Fibroblast of lung (primary cell): Measurements from ENCODE around the gene MICAL1. TPM values are rescaled to one million over a fixed set of nuclear protein-coding genes. Genes with fewer than 3 reads are reported as not detected.

ENCODE experiments used
- DNase-seq, 2 donors: peaks; one replicate each; pipeline versions ENCODE4 v3.0.0 to v3.0.0-alpha.2; 2010; ENCODE audit warnings: low read depth in 2 of 2
- H2AFZ ChIP-seq: 2 replicates; pipeline ENCODE4 v1.5.1; 2012; ENCODE audit warnings: low read length, control low read depth, inconsistent platforms
- H3K27ac ChIP-seq: 2 replicates; pipeline ENCODE4 v1.5.1; 2011; ENCODE audit warnings: low read length, control low read depth; ENCODE audit not compliant: insufficient read depth
- H3K27me3 ChIP-seq: 2 replicates; pipeline ENCODE4 v1.5.1; 2011; ENCODE audit warnings: mild to moderate bottlenecking, low read length; ENCODE audit not compliant: control insufficient read depth, insufficient read depth
- H3K36me3 ChIP-seq: 2 replicates; pipeline ENCODE4 v1.5.1; 2011; ENCODE audit warnings: low read length; ENCODE audit not compliant: control insufficient read depth, insufficient read depth
- H3K4me1 ChIP-seq: 2 replicates; pipeline ENCODE4 v1.5.1; 2011; ENCODE audit warnings: low read length; ENCODE audit not compliant: control insufficient read depth, insufficient read depth; ENCODE audit errors: extremely low read depth
- H3K4me2 ChIP-seq: 2 replicates; pipeline ENCODE4 v1.5.1; 2011; ENCODE audit warnings: low read length, control low read depth; ENCODE audit not compliant: insufficient read depth; ENCODE audit errors: extremely low read depth
- H3K4me3 ChIP-seq, 4 experiments: fragments of 200-600 bp in 1 of 4; sonication (generic) in 1 of 4; replicated peaks in 1 of 4; 2 replicates each; pipeline ENCODE4 v1.5.1; 2011 to 2016; ENCODE audit warnings: low read length in 4 of 4, low read depth in 3 of 4, mild to moderate bottlenecking in 3 of 4, control low read depth in 2 of 4, inconsistent platforms in 1 of 4, mixed read lengths in 1 of 4; ENCODE audit not compliant: insufficient read depth in 1 of 4; ENCODE audit errors: control extremely low read depth in 1 of 4
- H3K79me2 ChIP-seq: 2 replicates; pipeline ENCODE4 v1.5.1; 2012; ENCODE audit warnings: mild to moderate bottlenecking, low read length, inconsistent platforms; ENCODE audit not compliant: control insufficient read depth, insufficient read depth
- H3K9ac ChIP-seq: 2 replicates; pipeline ENCODE4 v1.5.1; 2011; ENCODE audit warnings: mild to moderate bottlenecking, low read length, control low read depth; ENCODE audit not compliant: insufficient read depth
- H3K9me3 ChIP-seq: 2 replicates; pipeline ENCODE4 v1.5.1; 2012; ENCODE audit warnings: low read depth, low read length; ENCODE audit not compliant: control insufficient read depth, insufficient read depth
- H4K20me1 ChIP-seq: 2 replicates; pipeline ENCODE4 v1.5.1; 2011; ENCODE audit warnings: low read length; ENCODE audit not compliant: control insufficient read depth, insufficient read depth; ENCODE audit errors: extremely low read depth
- CTCF ChIP-seq, 2 donors: IDR thresholded peaks in 1 of 2; conservative IDR thresholded peaks in 1 of 2; 1 replicate in 1 of 2; 2 replicates in 1 of 2; pipeline ENCODE4 v1.5.1; 2011 to 2012; ENCODE audit warnings: low read length in 2 of 2, control low read depth in 1 of 2, inconsistent platforms in 1 of 2, low read depth in 1 of 2, mild to moderate bottlenecking in 1 of 2
- EZH2 ChIP-seq: IDR thresholded peaks from 2 replicates; pipeline ENCODE4 v1.5.1; 2012; ENCODE audit warnings: low read length, control low read depth, mild to moderate bottlenecking; ENCODE audit errors: missing control alignments
- polyA plus RNA-seq, 2 donors: library from polyadenylated mRNA; depleted of rRNA in 1 of 2; stranded (reverse) in 1 of 2; unstranded in 1 of 2; fragments of >200 nt; gene quantifications; 2 replicates each; pipeline ENCODE4 v1.2.1, GENCODE V29; 2011 to 2012; ENCODE audit warnings: missing spikeins in 1 of 2
- total RNA-seq: library from RNA; depleted of rRNA; stranded (reverse); fragments of >200 nt; gene quantifications from 2 replicates; pipeline ENCODE4 v1.2.1, GENCODE V29; 2014

Gene MICAL1
- total and polyA plus RNA-seq, 2 donors (not counting 1 experiment from before 2014, with no cell fraction given) = 37.5 to 53.5 TPM

- H4K20me1 ChIP-seq = no peaks in the 10 kb centered on the region
- no peak overlapping the region for H3K4me3 ChIP-seq
- H3K36me3 ChIP-seq = peaks cover 37% of the 10 kb centered on the region
- no peak overlapping the region for H2AFZ ChIP-seq
- peaks cover 13% of the 10 kb centered on the region for H3K79me2 ChIP-seq
- no peaks in the 10 kb centered on the region for H3K9me3 ChIP-seq
- no peak for DNase-seq
- peaks cover 3% of the 10 kb centered on the region for H3K4me1 ChIP-seq
- no peaks in the 10 kb centered on the region for H3K27me3 ChIP-seq
- H3K27ac ChIP-seq = no peak overlapping the region
- TF ChIP-seq CTCF (conservative IDR thresholded peaks at IDR 0.05 in 1 of 2, IDR thresholded peaks at IDR 0.05 in 1 of 2; ENCODE audit: low read depth in 1 of 2, low read length in 2 of 2) = no peak
- TF ChIP-seq EZH2 = no peak
- H3K4me2 ChIP-seq = no peak overlapping the region
- H3K9ac ChIP-seq = no peak overlapping the region
Measured at GRCh38 chr6:109449795-109450673, 5.5 kb downstream of the MICAL1 start.

- no peak overlapping the region for H3K4me3 ChIP-seq
- no peak overlapping the region for H3K9ac ChIP-seq
- H3K36me3 ChIP-seq = peaks cover 41% of the 10 kb centered on the region
- H3K27ac ChIP-seq = no peak overlapping the region
- no peaks in the 10 kb centered on the region for H4K20me1 ChIP-seq
- no peak for DNase-seq
- peaks cover under 1% of the 10 kb centered on the region for H3K4me1 ChIP-seq
- no peaks in the 10 kb centered on the region for H3K27me3 ChIP-seq
- H3K4me2 ChIP-seq = no peak overlapping the region
- no peak overlapping the region for H2AFZ ChIP-seq
- no peaks in the 10 kb centered on the region for H3K9me3 ChIP-seq
- H3K79me2 ChIP-seq = peaks cover 7% of the 10 kb centered on the region
- TF ChIP-seq CTCF (conservative IDR thresholded peaks at IDR 0.05 in 1 of 2, IDR thresholded peaks at IDR 0.05 in 1 of 2; ENCODE audit: low read depth in 1 of 2, low read length in 2 of 2) = no peak
- TF ChIP-seq EZH2 = no peak
Measured at GRCh38 chr6:109449064-109449794, 6.3 kb downstream of the MICAL1 start.

GRCh38 chr6:109448615-109449014 lies 7.0 kb downstream of the MICAL1 start:
- no peaks in the 10 kb centered on the region for H4K20me1 ChIP-seq
- H2AFZ ChIP-seq = no peak overlapping the region
- peaks cover 3% of the 10 kb centered on the region for H3K79me2 ChIP-seq
- H3K9ac ChIP-seq = no peak overlapping the region
- H3K4me1 ChIP-seq = no peaks in the 10 kb centered on the region
- no peak overlapping the region for H3K4me2 ChIP-seq
- H3K36me3 ChIP-seq = peaks cover 46% of the 10 kb centered on the region
- DNase-seq = no peak
- no peaks in the 10 kb centered on the region for H3K27me3 ChIP-seq
- no peak for TF ChIP-seq CTCF (conservative IDR thresholded peaks at IDR 0.05 in 1 of 2, IDR thresholded peaks at IDR 0.05 in 1 of 2; ENCODE audit: low read depth in 1 of 2, low read length in 2 of 2)
- no peak for TF ChIP-seq EZH2
- H3K27ac ChIP-seq = no peak overlapping the region
- no peaks in the 10 kb centered on the region for H3K9me3 ChIP-seq
- H3K4me3 ChIP-seq = no peak overlapping the region
